Karpas-422 (cell line): Measurements from ENCODE around the gene FBLN1. TPM values are rescaled to one million over a fixed set of nuclear protein-coding genes. Genes with fewer than 3 reads are reported as not detected.

ENCODE experiments used
- DNase-seq: peaks from one replicate; pipeline ENCODE4 v3.0.0-alpha.2; 2015
- H2AFZ ChIP-seq: fragments of 200-600 bp; sonication (generic); 2 replicates; pipeline ENCODE4 v1.6.1; 2014; ENCODE audit warnings: antibody characterized with exemption, low read length, mixed read lengths
- H3K27ac ChIP-seq: fragments of 200-600 bp; sonication (generic); 2 replicates; pipeline ENCODE4 v1.5.1; 2014; ENCODE audit warnings: mild to moderate bottlenecking, low read length, moderate library complexity
- H3K27me3 ChIP-seq: fragments of 200-600 bp; sonication (generic); 2 replicates; pipeline ENCODE4 v1.6.1; 2014; ENCODE audit warnings: low read length, mixed read lengths
- H3K36me3 ChIP-seq: fragments of 200-600 bp; sonication (generic); 2 replicates; pipeline ENCODE4 v1.6.1; 2014; ENCODE audit warnings: low read length, mixed read lengths; ENCODE audit not compliant: insufficient read depth
- H3K4me1 ChIP-seq: fragments of 200-600 bp; sonication (generic); 2 replicates; pipeline ENCODE4 v1.6.1; 2014; ENCODE audit warnings: mild to moderate bottlenecking, low read length, mixed read lengths
- H3K4me2 ChIP-seq: fragments of 200-600 bp; sonication (generic); 2 replicates; pipeline ENCODE4 v1.6.1; 2014; ENCODE audit warnings: low read length, low read depth, mild to moderate bottlenecking; ENCODE audit not compliant: poor library complexity, severe bottlenecking
- H3K4me3 ChIP-seq: fragments of 200-600 bp; sonication (generic); 2 replicates; pipeline ENCODE4 v1.5.1; 2014; ENCODE audit warnings: mild to moderate bottlenecking, antibody characterized with exemption, low read length, mixed read lengths
- H3K79me2 ChIP-seq: fragments of 200-600 bp; sonication (generic); 2 replicates; pipeline ENCODE4 v1.6.1; 2014; ENCODE audit warnings: mild to moderate bottlenecking, low read length, mixed read lengths
- H3K9ac ChIP-seq: fragments of 200-600 bp; sonication (generic); 2 replicates; pipeline ENCODE4 v1.6.0; 2014; ENCODE audit warnings: low read length
- H3K9me2 ChIP-seq: fragments of 200-600 bp; sonication (generic), shearing (Covaris generic); replicated peaks from 2 replicates; pipeline ENCODE4 v1.6.0; 2014; ENCODE audit warnings: mild to moderate bottlenecking, low read length, moderate library complexity; ENCODE audit not compliant: insufficient read depth
- H3K9me3 ChIP-seq: fragments of 300-700, 200-600 bp; sonication (generic); 2 replicates; pipeline ENCODE4 v1.6.1; 2014; ENCODE audit warnings: low read length, mixed read lengths
- H4K20me1 ChIP-seq: fragments of 200-600 bp; sonication (generic); 2 replicates; pipeline ENCODE4 v1.6.1; 2014; ENCODE audit warnings: mild to moderate bottlenecking, antibody characterized with exemption, low read length, low read depth; ENCODE audit not compliant: insufficient read depth
- total RNA-seq: library from RNA; depleted of rRNA; stranded (reverse); fragments of >200 nt; shearing (Covaris generic); gene quantifications from 2 replicates; pipeline ENCODE4 v1.2.3, GENCODE V29; 2014; ENCODE audit warnings: low replicate concordance

Gene FBLN1
- total RNA-seq, 1 experiment from 2014 or later, result not detected

DNA sequence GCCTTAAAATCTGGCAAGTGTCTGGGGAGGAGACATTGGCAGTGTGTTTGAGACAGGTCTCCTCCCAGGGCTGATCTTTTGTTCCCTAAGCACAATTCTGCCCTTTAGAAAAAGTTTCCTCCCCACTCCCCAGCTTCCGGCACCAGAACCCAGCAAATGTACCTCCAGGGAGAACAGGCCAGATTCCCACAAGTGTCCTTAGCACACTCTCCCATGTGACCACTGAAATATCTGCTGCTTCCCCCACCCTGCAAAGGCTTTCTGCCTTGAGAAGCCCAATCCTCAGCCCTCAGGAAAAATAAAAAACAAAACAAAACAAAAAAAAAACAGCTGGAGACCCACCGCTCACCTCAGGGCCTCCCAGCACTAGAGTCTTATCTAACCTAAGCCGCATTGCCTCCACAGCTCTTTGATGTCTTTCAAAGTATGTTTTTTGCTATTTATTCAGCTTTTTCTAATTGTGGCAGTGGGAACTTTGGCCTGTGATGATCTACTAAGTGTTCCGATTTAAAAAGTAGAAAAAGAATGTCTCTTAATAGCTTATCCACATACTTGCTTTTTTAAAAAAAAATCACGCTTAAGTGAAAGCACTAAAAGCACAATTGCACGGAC is 29.0 kb upstream of the FBLN1 start:
- Histone ChIP-seq H3K4me2 (no peak overlapping the region), H3K27me3 (no peaks in the 10 kb centered on the region), H3K36me3 (no peaks in the 10 kb centered on the region), H3K4me1 (peaks cover 6% of the 10 kb centered on the region), H4K20me1 (no peaks in the 10 kb centered on the region), H3K9me3 (no peaks in the 10 kb centered on the region), H3K4me3 (no peak overlapping the region), H3K9ac (no peak overlapping the region), H3K79me2 (no peaks in the 10 kb centered on the region), H2AFZ (no peak overlapping the region), H3K9me2 (no peaks in the 10 kb centered on the region), H3K27ac (no peak overlapping the region)
- no peak for DNase-seq

DNA sequence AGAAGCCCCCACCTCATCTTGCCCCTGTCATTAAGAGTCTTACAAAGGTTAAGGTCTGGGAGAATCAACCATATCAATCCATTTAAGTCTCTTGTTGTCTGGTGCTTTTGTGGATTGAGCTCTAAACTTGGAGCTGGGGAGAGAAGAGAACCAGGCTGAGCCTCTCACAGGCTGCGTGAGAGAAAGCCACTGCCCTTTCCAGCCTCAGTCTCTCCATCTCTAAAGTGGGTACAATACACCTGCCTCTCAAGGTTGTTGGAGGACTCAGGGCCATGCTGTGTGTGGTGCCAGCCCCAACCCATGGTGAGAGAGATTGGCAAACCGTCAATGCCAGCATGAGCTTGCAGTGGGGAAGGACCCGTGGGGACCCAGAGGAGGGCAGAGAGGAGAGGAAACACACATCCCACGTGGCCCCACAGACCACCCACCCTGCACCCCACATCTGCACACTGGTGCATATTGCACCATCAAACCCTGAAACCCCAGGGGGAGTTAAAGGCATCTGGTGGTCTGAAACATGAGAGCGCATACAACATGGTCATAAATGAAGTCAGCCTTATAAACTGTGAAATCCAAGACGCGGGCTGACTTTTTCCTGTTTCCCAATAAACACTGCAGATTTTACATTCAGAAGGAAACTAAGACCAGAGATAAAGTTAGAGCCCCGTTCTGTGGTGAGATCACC is 27.5 kb upstream of the FBLN1 start:
- Histone ChIP-seq H3K4me1 (no peaks in the 10 kb centered on the region), H3K9me3 (no peaks in the 10 kb centered on the region), H2AFZ (no peak overlapping the region), H3K4me2 (no peak overlapping the region), H3K27ac (no peak overlapping the region), H3K4me3 (no peak overlapping the region), H3K9me2 (no peaks in the 10 kb centered on the region), H3K79me2 (no peaks in the 10 kb centered on the region), H3K27me3 (no peaks in the 10 kb centered on the region), H3K36me3 (no peaks in the 10 kb centered on the region), H4K20me1 (no peaks in the 10 kb centered on the region), H3K9ac (no peak overlapping the region)
- no peak for DNase-seq

DNA sequence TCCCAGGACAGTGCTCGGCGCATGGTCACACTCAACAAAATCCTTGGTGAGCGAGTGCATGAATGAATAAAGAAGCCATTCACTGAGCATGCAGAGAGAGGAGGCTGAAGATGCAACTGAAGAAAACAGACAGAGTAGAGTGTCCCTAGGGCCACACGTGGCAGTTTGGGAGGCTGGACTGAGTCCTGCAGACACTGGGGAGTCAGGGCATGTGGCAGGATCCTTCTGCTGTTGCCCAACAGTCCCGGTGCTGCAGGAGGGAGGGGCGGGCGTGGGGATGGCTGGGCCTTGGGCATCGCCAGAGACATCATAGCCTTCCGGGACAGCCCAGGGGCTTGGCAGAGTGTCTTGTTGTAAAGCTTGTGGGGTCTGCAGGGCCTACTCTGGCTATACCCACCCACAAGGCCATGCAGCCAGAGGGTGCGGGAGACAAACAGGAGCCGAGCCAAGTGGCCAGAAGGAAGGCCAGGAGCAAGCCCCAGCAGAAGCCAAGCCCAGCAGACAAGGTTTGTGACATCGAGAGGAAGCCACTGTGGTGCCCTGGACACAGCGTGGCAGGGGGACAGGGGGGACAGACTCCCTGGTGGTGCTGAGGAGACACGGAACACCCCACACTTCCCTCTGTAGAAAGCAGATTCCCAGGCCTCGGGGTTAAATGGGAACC is 26.7 kb upstream of the FBLN1 start:
- no peak overlapping the region for H3K9ac ChIP-seq
- H3K4me1 ChIP-seq, result no peaks in the 10 kb centered on the region
- DNase-seq, result no peak
- H3K4me2 ChIP-seq, result no peak overlapping the region
- H3K9me3 ChIP-seq, result peaks cover 2% of the 10 kb centered on the region
- H3K27ac ChIP-seq, result no peak overlapping the region
- H3K4me3 ChIP-seq, result no peak overlapping the region
- H3K36me3 ChIP-seq, result no peaks in the 10 kb centered on the region
- no peak overlapping the region for H2AFZ ChIP-seq
- no peaks in the 10 kb centered on the region for H3K79me2 ChIP-seq
- H3K9me2 ChIP-seq, result no peaks in the 10 kb centered on the region
- H4K20me1 ChIP-seq, result no peaks in the 10 kb centered on the region
- no peaks in the 10 kb centered on the region for H3K27me3 ChIP-seq

DNA sequence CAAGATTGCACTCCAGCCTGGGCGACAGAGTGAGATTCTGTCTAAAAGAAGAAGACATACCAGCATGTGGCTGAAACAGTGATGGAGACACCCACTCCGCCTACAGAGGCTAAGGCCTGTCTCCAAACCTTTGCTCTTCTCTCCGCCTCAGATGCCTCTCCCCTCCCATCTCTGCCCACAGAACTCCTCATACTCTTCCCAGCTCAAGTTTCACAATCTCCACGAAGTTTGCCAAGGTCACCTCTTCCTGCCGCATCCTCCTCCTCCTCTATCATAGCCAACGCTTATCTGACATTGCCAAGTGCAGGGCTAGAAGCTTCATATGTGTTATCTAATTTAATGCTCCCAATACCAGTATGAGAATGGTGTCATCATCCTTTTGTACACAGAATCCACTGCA is 25.9 kb upstream of the FBLN1 start:
- Histone ChIP-seq H4K20me1 (no peaks in the 10 kb centered on the region), H3K27me3 (no peaks in the 10 kb centered on the region), H3K4me2 (no peak overlapping the region), H3K4me1 (no peaks in the 10 kb centered on the region), H3K9me3 (peaks cover 3% of the 10 kb centered on the region), H3K36me3 (no peaks in the 10 kb centered on the region), H2AFZ (no peak overlapping the region), H3K9ac (no peak overlapping the region), H3K9me2 (no peaks in the 10 kb centered on the region), H3K4me3 (no peak overlapping the region), H3K27ac (no peak overlapping the region), H3K79me2 (no peaks in the 10 kb centered on the region)
- DNase-seq, result no peak

DNA sequence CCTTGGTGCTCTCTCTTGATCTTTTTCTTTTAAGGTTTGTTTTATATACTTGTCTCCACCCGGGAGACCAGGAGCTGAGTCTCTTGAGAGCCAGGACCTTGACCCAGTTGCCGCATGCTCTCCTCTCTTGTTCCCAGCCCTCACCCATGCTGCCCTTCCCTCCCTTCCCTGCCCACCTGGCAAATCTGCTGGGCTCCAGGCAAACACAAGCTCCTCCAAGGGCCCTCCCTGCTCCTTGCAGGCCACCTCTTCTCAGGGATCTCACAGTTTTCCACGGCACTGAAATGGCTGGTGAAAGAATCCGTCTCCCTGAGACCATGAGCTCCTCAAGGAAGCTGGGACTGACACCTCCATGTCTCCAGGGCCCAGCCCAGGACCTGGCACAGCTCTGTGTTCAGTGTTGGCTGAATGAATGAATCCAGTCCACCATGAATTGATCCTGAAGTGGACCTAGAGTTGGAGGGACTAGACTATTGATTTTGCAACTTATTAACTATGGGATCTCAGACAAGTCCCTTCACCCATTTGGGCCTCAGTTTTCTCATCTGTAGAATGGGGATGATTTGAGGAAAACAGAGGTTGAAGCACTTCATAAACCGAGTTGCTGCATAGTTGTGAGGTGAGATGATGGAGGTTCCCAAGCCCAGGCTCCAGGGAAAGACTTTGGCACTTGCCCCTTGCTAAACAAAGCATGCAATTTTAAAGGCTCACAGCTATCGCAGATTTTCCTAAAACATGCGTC is 25.1 kb upstream of the FBLN1 start:
- Histone ChIP-seq H3K9ac (no peak overlapping the region), H3K4me2 (no peak overlapping the region)

DNA sequence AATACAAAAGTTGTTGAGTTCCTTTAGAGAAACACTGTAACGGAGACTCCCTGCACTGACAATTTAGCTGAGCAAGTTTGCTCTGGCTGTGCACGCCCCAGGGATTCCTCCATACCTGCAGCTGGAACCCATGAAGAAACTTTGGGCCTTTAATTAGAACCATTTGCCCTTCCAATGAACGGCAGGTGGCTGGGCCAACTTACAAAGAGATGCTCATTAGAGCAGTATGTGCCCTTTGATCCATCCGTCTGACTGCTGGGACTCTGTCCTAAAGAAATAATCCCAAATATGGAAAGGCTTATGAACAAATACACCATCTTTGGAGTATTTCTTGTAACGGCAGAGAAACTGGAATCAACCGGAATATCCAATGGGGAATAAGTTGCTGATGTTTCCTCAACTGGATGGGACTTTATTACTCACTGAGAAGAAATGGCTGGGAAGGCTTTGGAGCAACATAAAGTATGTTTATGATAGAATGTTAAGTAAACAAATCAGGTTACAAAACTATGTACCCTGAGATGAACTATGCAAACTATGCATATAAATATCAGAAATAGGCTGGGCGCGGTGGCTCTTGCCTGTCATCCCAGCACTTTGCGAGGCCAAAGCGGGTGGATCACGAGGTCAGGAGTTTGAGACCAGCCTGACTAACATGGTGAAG is 24.4 kb upstream of the FBLN1 start:
- H3K9ac ChIP-seq, result no peak overlapping the region

More for the DNA sequence above, 25.1 kb upstream of the FBLN1 start:
- H3K4me1 ChIP-seq, result no peaks in the 10 kb centered on the region
- H3K36me3 ChIP-seq, result no peaks in the 10 kb centered on the region
- no peaks in the 10 kb centered on the region for H4K20me1 ChIP-seq
- no peak overlapping the region for H2AFZ ChIP-seq
- H3K4me3 ChIP-seq, result no peak overlapping the region
- H3K9me2 ChIP-seq, result no peaks in the 10 kb centered on the region
- DNase-seq, result no peak
- H3K27me3 ChIP-seq, result no peaks in the 10 kb centered on the region
- H3K79me2 ChIP-seq, result no peaks in the 10 kb centered on the region
- H3K27ac ChIP-seq, result no peak overlapping the region
- peaks cover 3% of the 10 kb centered on the region for H3K9me3 ChIP-seq

DNA sequence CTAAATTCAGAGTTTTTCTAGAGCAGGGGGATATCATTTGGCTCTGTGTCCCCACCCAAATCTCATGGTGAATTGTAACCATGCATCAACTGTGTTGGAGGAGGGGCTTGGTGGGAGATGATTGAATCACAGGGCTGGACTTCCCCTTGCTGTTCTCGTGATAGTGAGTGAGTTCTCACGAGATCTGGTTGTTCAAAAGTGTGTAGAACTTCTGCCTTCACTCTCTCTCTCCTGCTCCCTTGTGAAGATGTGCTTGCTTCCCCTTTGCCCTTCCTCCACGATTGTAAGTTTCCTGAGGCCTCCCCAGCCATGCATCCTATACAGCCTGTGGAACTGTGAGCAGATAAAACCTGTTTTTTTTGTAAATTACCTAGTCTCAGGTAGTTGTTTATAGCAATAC is 22.0 kb upstream of the FBLN1 start:
- no peak overlapping the region for H3K27ac ChIP-seq
- no peak overlapping the region for H3K4me3 ChIP-seq
- no peaks in the 10 kb centered on the region for H3K36me3 ChIP-seq
- H3K79me2 ChIP-seq, result no peaks in the 10 kb centered on the region
- no peaks in the 10 kb centered on the region for H3K4me1 ChIP-seq
- no peaks in the 10 kb centered on the region for H4K20me1 ChIP-seq
- no peak for DNase-seq
- peaks cover 3% of the 10 kb centered on the region for H3K9me3 ChIP-seq
- no peaks in the 10 kb centered on the region for H3K27me3 ChIP-seq
- no peak overlapping the region for H3K9ac ChIP-seq
- H3K4me2 ChIP-seq, result no peak overlapping the region
- no peak overlapping the region for H2AFZ ChIP-seq
- H3K9me2 ChIP-seq, result no peaks in the 10 kb centered on the region

More for the DNA sequence above, 24.4 kb upstream of the FBLN1 start:
- no peaks in the 10 kb centered on the region for H3K9me2 ChIP-seq
- H4K20me1 ChIP-seq, result no peaks in the 10 kb centered on the region
- H3K4me3 ChIP-seq, result no peak overlapping the region
- H3K36me3 ChIP-seq, result no peaks in the 10 kb centered on the region
- H3K4me1 ChIP-seq, result no peaks in the 10 kb centered on the region
- no peak overlapping the region for H2AFZ ChIP-seq
- no peaks in the 10 kb centered on the region for H3K79me2 ChIP-seq
- H3K4me2 ChIP-seq, result no peak overlapping the region
- peaks cover 3% of the 10 kb centered on the region for H3K9me3 ChIP-seq
- no peak for DNase-seq
- no peaks in the 10 kb centered on the region for H3K27me3 ChIP-seq
- no peak overlapping the region for H3K27ac ChIP-seq
